GM12892 (cell line): Measurements from ENCODE around the gene RNF175.

ENCODE experiments used
- DNase-seq: peaks from one replicate; pipeline ENCODE4 v3.0.0; 2011; ENCODE audit not compliant: insufficient read length
- FAIRE-seq: peaks from 2 replicates; lab custom pipeline; 2011; peaks lifted over from hg19 to GRCh38; lab: Jason Lieb, UNC
- POLR2A ChIP-seq: IDR thresholded peaks from 2 replicates; pipeline ENCODE4 v1.6.1; 2011; ENCODE audit warnings: low read depth, low read length, control low read depth
- POLR2AphosphoS5 ChIP-seq: IDR thresholded peaks from 2 replicates; pipeline ENCODE4 v1.6.1; 2011; ENCODE audit warnings: low read depth, low read length, control low read depth
- TAF1 ChIP-seq: IDR thresholded peaks from 2 replicates; pipeline ENCODE4 v1.6.1; 2011; ENCODE audit warnings: low read depth, mild to moderate bottlenecking, control low read depth, low read length, borderline replicate concordance

The RNF175 gene

GRCh38 chr4:153731239-153731638 is 28.6 kb downstream of the RNF175 start:
- no peak for DNase-seq
- no peak for FAIRE-seq
- TF ChIP-seq POLR2A (no peak), TAF1 (no peak), POLR2AphosphoS5 (no peak)

GRCh38 chr4:153729895-153730294 is 29.9 kb downstream of the RNF175 start:
- TF ChIP-seq POLR2AphosphoS5 (no peak), POLR2A (no peak), TAF1 (no peak)
- DNase-seq = no peak
- no peak for FAIRE-seq

- no peak for DNase-seq
- no peak for FAIRE-seq
- no peak for TF ChIP-seq POLR2A
- no peak for TF ChIP-seq TAF1
- no peak for TF ChIP-seq POLR2AphosphoS5
These were observed 31.2 kb downstream of the RNF175 start for GRCh38 chr4:153728660-153729059.

- TF ChIP-seq POLR2AphosphoS5 = no peak
- TF ChIP-seq POLR2A = no peak
- no peak for TF ChIP-seq TAF1
- FAIRE-seq = no peak
- no peak for DNase-seq
These were observed 31.7 kb downstream of the RNF175 start for GRCh38 chr4:153728151-153728550.

- DNase-seq (no peak), FAIRE-seq (no peak)
- TF ChIP-seq POLR2A (no peak), POLR2AphosphoS5 (no peak), TAF1 (no peak)
These were observed 34.0 kb downstream of the RNF175 start for GRCh38 chr4:153725831-153726154.

GRCh38 chr4:153725136-153725830 is 34.5 kb downstream of the RNF175 start:
- DNase-seq = no peak
- TF ChIP-seq POLR2A (no peak), POLR2AphosphoS5 (no peak), TAF1 (no peak)
- FAIRE-seq = no peak

- TF ChIP-seq POLR2AphosphoS5 (no peak), TAF1 (no peak), POLR2A (no peak)
- FAIRE-seq (no peak), DNase-seq (no peak)
These were observed 35.2 kb downstream of the RNF175 start for GRCh38 chr4:153724606-153725005.

- no peak for FAIRE-seq
- DNase-seq = no peak
These were observed 37.8 kb downstream of the RNF175 start for GRCh38 chr4:153722036-153722435.

GRCh38 chr4:153713866-153714646 is 45.8 kb downstream of the RNF175 start:
- FAIRE-seq = no peak
- no peak for DNase-seq
- TF ChIP-seq TAF1 = no peak
- TF ChIP-seq POLR2AphosphoS5 = no peak
- no peak for TF ChIP-seq POLR2A

More at GRCh38 chr4:153722036-153722435, 37.8 kb downstream of the RNF175 start:
- TF ChIP-seq POLR2A (no peak), POLR2AphosphoS5 (no peak), TAF1 (no peak)

GRCh38 chr4:153710681-153711080 is 49.1 kb downstream of the RNF175 start:
- DNase-seq = no peak
- TF ChIP-seq POLR2AphosphoS5 (no peak), POLR2A (no peak), TAF1 (no peak)
- FAIRE-seq = no peak

GRCh38 chr4:153706519-153706918 is 53.3 kb downstream of the RNF175 start:
- TF ChIP-seq TAF1 (no peak), POLR2A (no peak), POLR2AphosphoS5 (no peak)
- FAIRE-seq (no peak), DNase-seq (no peak)

GRCh38 chr4:153705743-153706468 is 53.9 kb downstream of the RNF175 start:
- FAIRE-seq = no peak
- no peak for DNase-seq
- TF ChIP-seq TAF1 = no peak
- TF ChIP-seq POLR2A = no peak
